ENCODE results near the gene GGCT.
A peak's percentile ranks its signal among the peaks of the same experiment; 100 is the strongest.

The GGCT gene

DNA sequence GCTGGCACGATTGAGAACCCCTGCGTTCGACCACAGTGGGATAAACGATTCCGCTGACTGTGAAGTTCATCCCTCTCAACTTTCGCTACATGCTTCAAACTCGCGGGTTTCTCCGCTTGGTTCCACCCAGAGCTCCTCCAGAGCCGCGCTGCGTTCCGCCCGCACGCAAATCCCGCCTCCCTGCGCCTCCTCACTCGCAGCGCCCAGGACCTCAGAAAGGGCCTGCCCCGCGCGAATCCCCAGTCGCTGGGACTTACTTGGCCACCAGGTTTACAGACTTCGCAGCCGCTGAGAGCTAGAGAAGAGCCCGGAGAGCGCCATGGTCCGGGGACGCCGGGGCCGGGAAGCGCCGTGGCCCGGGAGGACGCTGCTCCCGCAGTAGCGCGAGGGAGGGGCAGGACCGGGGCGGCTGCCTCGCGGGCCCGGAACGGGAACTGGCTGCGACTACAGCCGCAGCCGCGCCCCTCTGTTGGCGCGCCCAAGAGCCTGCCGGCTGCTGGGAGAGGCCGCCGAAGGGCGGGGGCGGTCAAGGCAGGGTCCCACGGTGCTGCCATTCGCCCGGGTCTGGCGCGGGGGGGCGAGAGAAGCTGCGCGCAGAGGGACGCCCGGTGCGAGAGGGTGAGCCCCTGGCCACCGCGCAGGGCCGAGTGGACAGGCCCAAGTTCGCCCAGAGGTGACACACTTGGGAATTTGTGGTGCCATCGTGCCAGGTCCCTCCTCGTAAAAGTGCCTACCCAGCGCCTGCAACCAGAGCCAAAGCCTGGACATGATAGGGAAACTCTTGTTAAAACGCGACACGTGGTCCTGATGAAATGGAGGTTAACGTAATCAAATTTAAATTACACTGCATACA, 26.1 kb downstream of the GGCT start, which contains the start of gene NOD1:
NOD1 (minus strand) TSS at position 436 of the 853 bp plus-strand sequence. CDS start 21,863 bp downstream, outside the sequence.
- DNase-seq (peak; percentile 79), ATAC-seq (peak; percentile 89)

DNA sequence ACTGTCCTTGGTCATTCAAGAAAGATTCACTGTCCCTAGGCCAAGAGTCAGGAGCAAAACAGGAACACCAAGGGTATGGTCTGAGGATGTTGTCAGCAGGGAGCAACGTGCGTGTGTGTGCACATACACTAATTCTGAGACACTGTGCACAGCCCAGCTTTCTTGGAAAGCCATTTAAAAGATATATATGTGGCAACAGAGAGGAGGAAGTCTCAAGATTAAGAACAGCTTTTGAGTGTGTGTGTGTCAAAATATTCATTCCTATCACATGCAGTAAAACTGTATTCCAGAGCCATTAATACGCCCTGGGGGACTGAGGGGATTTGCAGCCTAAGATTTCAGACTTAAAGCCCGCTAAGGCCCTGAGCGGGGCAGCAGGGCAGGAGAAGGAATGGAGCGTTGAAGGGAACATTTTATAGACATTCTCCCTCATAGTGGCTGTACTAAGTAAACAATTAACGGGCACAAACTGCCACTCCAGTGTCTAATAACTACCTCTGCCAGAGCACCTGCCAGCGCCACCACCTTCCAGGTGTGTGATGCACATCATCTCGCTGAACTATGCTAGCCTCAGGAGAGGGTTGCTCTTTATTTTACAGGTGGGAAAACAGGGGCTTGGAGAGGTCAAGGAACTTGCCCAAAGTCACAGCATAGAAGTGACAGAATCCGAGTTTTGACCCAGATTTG, 28.0 kb downstream of the GGCT start:
- DNase-seq (no peak), ATAC-seq (no peak)

DNA sequence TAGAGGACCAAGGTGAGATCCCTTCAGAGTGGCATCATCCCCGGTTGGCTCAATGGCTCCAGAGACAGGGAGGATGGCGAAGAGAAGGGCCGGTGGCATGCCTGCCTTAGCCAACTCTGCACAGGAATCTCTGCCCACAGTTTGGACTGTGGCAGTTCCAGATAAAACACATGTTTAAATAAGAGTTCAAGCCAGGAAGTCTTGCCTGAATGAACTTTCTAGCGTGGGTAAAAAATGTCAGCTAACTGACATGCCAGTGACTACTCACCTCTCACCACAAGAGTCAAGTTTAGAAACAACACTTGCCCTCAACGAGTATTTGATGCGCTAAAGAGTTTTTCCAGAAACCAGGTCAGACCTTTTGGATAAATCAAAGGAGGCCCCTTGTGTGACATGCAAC, 29.0 kb downstream of the GGCT start:
- peak; percentile 21 for ATAC-seq
- no peak for DNase-seq

DNA sequence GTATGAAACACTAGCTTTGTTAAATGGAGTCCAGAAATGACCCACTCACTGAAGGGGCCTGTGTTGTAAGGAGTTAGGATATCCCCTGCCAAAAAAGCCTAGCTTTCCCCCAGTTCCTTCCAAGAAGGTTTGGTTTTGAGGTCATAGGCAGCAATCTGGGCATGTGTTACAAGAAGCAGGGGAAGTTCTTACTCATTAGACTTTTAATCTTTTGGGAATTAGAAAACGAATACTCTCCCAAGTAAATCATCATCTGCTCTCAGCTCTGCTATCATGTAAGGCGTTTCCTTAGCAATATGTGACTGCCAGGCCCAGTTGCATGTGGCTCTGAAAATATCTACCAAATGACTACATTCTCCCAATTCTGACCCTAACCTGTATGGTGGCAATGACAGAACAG, 29.7 kb downstream of the GGCT start:
- no peak for ATAC-seq
- DNase-seq = no peak

DNA sequence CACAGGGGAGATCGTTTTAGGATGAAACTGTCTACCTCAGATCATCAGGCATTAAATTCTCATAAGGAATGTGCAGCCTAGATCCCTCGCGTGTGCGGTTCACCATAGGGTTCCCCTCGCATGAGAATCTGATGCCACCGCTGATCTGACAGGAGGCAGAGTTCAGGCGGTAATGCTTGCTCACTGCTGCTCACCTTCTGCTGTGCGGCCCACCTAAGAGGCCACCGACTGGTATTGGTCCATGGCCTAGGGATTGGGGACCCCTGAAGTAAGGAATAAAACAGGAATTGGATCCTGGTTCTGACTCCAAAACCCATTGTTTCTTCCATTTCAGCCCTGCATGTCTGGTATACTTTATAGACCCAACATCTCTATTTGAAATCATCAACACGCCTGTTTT, 30.1 kb downstream of the GGCT start:
- no peak for ATAC-seq
- no peak for DNase-seq

DNA sequence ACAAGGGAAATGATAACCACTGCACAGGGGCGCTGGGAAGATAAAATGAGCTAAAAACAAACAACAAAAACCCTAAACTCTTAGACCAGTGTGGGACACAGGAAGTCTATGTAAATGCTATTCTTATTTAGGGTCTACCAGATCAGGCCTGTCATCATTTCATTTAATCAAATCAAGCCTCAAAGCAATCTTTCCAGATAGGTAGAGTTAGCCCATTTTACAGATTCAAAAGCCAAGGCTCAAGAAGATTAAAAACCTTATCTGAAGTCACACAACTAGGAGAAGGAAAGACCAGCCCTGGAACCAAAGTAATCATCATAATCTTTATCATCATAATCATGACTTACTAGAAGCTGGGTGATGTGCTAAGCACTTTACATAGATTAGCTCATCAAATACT, 30.7 kb downstream of the GGCT start:
- ATAC-seq = no peak
- DNase-seq = no peak

DNA sequence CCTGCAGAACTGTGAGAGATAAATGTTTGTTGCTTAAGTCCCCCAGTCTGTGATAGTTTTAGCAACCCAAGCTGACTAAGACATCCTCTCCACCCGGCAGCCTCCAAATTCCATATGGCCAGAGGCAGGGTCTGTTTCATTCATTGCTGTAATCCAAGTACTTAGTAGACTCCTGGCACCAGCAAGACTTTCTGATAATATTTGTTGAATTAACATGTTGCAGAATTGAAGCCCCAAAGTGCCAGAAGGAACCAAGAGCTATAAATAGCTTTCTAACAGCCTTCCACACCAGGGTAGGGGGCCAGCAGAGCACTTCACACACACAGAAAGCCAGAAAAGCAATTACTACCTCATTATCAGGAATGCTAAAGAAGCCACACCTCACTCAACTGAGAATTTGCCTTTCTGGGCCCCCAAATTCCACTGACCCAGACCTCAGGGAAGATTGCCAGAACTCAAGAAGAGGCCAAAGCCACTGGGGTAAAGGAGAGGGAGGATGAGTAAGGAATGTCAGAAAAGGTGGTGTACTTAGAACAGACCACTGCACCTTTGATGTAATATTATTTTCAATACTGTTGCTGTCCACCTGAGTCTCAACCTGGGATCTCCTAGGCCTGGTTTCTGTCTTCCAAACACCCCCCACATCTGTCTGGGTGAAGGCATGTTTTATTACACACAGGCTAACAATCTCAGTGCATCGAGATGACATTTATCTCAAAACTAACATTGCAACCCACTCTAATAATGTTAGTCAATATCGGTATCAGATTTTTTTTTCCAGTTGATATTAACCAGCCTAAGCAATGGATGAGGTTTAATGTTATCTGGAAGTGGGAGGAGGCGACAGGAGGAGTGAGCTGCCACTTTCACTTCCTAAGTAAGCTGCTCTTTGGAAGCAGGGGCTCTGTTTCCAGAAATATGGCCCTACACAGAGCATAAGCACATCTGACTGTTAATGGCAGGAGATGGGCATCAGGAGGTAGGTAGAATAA, 31.5 kb downstream of the GGCT start:
- ATAC-seq (no peak), DNase-seq (no peak)

DNA sequence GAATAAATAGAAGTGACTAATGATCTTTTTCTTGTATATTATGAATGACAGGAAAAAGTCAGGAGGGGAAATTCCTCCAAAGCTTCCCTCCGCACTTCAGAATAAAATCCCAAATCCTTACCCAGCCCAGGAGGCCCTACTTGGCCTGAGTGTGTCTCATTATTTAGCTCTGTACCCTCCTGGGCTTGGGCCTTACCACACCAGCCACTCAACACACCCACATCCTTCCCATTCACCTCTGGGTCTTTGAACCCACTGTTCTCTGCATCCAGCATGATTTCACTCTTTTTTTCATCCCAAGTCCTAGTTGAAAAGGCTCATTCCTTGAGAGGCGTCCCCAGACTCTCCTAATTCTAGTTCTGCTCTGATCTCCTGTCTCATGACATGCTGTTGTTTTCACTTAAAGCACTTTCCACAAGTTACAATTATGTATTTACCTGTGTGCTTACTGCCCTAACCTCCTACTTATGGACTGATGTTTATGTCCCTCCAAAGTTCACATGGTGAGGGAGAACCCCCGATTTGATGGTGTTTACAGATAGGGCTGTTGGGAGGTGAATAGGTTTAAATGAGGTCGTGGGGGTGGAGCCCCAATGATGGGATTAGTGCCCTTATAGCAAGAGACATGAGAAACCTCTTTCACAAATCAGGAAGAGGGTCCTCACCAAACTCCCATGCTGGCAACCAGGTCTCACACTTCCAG, 32.4 kb downstream of the GGCT start:
- no peak for ATAC-seq
- DNase-seq = no peak

DNA sequence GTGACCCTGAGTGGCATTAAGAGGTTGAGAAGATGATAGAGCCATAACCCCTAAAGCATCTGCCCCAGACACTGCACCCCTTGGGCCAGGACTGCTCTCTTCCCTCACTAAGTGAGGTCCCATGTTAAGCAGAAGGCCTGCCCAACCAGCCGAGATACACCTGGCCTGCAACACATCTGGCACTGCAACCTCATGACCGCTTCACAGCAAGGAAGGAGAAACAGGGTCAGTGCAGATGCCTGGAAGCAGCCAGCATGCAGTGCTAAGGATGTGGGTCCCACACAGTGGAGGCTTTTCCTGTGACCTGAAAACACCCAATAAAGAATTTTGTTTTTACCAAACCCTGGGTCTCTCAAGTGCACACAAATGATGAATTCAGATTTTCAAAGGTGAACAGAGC, 33.4 kb downstream of the GGCT start:
- ATAC-seq (no peak), DNase-seq (no peak)

DNA sequence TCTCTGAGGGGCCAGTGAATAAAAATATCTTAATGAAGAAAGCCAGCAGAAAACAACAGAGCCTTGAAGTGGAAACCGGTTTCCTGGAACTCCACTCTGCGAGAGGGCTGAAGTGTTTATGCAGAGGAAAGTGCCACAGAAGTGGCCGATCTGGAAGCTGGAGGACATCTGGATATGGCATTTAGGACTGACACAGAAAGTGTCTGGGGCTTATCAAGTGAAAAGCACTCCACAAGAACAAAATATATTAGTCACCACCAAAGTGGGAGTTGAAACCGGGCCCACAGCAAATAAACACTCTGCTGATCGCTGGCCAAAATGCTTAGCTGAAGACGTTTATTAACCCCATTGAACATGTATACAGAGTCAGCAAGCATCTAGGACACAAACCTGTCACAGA, 33.9 kb downstream of the GGCT start:
- no peak for ATAC-seq
- DNase-seq = no peak

DNA sequence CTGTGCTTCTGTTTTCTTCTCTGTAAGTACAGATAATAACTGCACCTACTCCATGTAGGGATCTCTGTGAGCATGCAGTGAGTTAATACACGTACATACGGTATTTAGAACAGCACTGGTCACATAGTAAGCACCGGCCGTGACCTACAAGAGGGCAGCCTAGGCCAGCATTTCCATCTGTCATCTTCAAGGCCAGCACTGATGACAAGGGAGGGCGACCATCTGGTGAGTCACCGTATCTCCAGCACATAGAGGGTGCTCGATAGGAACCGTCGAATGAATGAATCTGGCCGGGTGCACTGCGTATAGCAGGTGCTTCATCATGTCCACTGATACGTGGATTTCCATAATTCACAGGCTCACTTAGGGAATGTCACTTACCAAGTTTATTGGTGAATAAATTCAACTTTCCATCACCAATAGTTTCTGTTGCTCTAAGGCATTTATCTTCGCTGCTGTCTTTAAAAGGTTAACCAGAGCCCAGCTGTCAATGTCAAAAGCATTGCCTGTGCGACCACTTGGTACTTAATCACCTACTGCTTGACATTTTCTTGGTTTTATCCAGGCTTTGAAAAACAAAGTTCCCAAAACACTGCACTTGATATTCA, 34.4 kb downstream of the GGCT start:
- DNase-seq = no peak
- ATAC-seq = peak; percentile 48

DNA sequence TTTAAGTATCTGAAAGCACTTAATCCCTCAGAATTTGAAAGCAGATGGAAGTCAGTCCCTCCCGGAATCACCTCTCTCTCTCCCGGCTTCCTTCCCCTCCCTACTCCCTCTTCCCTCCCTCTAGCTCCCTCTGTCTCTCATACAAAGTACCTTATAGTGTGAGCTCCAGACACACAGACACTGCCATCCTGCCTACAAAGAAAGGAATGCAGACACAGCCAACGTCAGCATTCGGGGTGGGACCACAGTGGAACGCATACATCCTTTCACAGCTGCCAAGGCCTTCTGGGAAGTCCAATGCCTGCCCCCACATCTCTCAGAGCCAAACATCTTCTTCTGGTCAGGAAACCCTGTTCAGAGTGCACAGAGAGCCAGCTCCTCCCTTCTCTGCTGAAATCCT, 35.3 kb downstream of the GGCT start:
- DNase-seq (no peak), ATAC-seq (no peak)

DNA sequence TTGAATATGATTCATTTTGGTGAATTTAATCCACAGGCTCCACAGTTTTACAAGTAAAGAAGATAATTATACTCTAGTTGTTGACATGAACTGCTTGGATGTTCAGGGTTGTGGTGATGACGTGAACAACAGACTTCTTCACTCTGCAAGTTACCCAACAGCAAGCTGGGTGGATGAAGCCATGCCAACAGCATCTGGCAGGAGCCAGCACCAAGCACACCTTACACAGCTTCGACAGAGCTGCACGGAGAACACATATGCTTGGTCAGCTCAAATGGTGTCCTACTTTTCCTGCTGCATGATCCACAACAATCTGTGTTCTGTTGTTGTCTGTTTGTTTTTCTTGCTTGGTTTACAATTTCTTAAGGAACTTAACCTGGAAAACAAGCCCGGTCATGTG, 35.8 kb downstream of the GGCT start:
- no peak for DNase-seq
- no peak for ATAC-seq

DNA sequence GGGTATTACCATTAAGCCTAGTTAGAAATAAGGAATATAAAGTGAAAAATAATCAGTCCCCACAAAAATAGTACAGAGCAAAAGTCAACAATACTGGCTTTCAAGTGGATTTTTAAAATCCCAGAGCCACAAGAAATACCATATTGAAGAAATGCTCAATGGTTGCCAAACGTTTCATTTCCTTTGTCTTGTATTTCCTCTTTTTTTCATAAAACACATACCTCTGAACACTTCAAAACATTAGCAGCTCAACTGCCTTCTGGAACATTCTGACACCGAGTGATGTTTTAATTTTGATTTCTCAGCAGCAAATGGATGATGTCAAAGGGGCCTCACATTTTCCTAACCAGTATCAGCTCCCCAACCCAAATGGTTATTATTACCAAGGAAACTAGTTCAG, 36.6 kb downstream of the GGCT start:
- DNase-seq (no peak), ATAC-seq (no peak)

DNA sequence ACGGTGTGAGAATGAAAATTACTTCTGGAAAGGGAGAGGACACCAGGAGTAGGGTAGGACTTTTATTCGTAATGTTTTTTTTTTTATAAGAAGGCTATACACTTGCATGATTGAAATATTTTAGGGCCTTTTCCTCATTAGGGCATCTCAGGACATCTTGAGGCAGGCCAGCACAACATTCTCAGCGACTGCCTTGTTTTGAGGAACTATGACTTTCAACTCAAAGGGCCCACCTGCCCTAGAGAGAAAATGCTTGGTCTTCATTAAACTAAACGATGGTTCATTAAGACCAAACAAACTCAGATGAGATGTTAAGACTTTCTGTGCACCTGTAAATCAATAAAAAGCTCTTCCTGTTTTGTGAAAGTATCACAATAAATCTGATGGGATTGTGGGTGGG, 37.4 kb downstream of the GGCT start:
- no peak for DNase-seq
- ATAC-seq = no peak

DNA sequence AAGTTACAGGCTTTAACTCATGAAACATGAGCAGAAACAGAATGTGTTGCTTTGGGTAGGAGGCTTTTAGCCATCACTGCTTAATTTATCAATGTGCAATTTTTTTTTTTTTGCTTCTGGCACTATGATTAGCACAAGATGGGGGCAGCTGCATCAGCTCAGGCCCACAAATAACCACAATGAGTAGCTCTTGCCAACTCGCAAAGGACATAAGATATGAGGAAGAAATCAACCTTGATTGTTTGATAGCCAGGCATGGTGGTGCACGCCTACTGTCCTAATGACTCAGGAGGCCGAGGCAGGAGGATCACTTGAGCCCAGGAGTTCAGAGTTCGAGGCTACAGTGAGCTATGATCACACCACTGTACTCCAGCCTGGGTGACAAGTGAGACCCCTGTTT, 38.4 kb downstream of the GGCT start:
- ATAC-seq = no peak

DNA sequence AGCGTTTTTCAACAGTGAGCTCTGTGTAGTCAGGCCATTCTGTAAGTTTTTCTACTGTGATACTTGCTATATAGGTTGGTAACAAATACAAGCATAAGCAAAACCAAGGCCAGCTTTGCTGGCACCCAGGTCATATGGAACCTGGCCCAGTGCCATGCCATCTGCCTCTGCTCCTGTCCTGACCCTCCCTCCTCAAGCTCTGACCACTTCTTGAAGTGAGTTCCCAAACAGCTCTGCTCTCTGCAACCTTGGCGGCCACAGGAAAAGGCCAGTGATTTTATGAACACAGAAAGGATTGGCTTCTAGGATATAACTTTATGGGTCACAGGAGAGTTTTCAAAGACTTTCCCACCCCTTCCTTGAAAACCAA, 38.8 kb downstream of the GGCT start:
- ATAC-seq (no peak), DNase-seq (no peak)

More for the DNA sequence above, 38.4 kb downstream of the GGCT start:
- no peak for DNase-seq

DNA sequence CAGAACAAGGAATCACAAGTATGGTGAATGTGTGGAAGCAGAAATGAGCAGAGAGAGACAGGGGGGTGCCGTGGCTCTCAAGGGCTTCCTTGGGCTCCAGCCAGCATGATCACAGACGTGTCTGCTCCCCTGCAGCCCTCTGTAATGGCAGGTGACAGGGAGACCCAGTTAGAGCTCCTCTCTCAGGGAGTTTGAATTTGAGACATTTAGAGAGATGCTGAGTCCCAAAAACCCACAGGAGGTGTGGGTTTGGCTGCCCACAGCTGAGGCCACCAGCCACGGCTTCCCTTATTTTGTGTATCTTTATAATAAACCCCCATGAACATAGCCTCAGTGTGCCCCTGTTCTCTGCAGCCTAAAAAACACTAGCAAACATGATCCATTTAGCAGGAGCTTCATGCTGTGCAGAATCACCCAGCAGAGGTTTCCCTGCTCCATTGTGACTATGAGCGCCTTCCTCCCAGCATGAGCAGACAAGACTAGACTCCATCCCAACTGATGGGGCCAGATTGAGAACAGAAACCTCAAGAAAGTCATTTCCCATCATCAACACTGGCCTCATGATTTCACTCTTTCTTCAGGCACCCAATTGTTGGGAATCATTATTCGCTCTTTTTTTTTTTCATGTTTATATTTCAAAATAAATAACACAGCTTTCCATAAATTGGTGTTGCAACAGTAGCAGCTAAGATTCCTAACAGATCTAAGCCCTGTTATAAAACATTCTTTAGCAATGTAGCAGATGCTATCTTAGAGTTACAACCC, 39.4 kb downstream of the GGCT start:
- ATAC-seq = no peak
- DNase-seq = no peak

DNA sequence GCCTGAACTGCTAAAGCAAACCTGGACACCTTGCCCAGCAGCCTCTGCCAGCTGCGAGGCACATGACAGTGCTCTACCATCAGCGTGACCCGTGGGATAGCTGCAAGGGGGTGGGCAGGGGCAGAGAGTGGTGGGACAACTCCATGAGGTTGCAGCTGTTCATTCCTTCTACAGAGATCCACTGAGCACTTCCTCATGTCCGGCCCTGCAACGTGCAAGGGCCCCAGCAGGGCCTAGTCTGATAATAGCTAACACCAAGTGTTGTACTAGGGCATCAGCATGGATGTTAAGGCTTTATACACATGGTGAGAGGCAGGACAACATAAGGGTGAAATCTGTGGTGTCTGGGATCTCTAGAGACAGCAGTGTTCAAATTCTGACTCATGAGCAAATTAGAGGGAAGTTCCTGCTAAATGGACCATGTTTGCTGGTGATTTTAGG, 40.4 kb downstream of the GGCT start:
- DNase-seq (no peak), ATAC-seq (peak; percentile 28)

DNA sequence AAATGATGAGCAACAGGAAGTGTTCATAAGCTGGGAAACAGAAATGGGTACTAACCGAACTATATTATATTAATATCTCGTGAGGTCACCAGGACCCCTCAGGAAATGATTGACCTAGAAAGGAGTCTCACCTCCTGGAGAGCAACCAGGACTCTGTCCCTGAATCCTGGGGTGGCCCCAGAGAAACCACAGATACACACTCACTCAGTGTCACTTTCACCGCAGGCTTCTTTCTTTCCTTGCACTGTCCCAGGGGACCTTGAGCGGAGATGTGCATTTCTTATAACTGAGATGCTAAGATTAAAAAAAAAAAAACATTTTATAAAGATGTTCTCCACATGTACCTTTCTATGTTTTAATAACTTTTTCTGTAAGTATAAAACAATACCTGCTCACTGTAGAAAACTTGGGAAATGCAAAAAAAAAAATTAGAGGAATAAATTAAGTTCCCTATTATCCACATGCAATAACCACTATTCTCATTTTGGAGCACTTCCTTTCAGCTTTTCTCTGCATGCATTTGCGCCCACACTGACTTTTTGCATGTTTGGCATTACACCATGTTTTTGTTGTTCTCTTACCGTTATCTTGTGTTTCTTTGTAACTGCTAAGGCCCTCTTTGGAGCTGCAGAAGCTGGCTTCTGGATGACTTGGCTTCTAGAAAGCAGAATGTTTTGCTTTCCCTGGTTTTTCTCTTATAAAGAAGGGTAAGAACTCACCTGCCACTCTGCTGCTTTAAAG, 41.1 kb downstream of the GGCT start:
- ATAC-seq (no peak), DNase-seq (no peak)
